ENCODE measurements around the gene ST8SIA2.

DNA sequence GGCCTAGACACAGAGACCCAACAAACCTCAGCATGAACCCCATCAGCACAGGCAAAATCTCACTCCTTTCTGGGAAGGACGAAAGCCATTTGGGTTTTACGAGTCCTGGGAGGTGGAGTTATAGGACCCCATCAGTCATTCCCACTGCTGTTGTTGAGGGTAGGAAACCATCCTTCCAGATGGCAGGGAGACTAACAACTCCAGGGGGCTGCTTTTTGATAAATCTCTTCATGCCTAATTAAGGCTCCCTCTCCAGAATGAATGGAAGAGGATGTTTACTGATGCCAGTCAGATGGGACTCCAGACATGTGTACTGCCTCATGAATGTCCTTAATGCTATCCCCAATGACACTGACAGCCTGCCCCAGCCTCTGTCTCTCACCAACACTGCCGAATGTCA, 75.3 kb downstream of the ST8SIA2 start:
- no peak for TF ChIP-seq CTCF (IDR thresholded peaks at IDR 0.05)
- no peak for TF ChIP-seq SIN3A (IDR thresholded peaks at IDR 0.05; ENCODE audit: borderline replicate concordance, insufficient read depth, low read depth, low read length)
- TF ChIP-seq POLR2AphosphoS5 (IDR thresholded peaks at IDR 0.05; ENCODE audit: low read depth, low read length), result no peak
- TF ChIP-seq TCF7L2 (IDR thresholded peaks at IDR 0.05; ENCODE audit: low read depth, low read length), result no peak
- no peak for TF ChIP-seq REST (IDR thresholded peaks at IDR 0.05; ENCODE audit: insufficient read depth in 1 of 2, low read depth in 2 of 2, low read length in 1 of 2)
